PC-9 (cell line): ENCODE results near the gene PHLPP2. TPM values are rescaled to one million over a fixed set of nuclear protein-coding genes. Genes with fewer than 3 reads are reported as not detected.

Source experiments
- BruUV-seq: library from RNA; stranded (reverse); fragments of 400-500 nt; replicated peaks from 2 replicates; lab custom pipeline; 2021; lab: Mats Ljungman, UMichigan
- CTCF ChIA-PET: fragments of 300-600 bp; sonication (Branson Sonifier 250); formaldehyde crosslinking; loops from one replicate; lab custom pipeline; 2022; ENCODE audit warnings: antibody characterized with exemption; lab: Charles Lee
- POLR2A ChIA-PET: fragments of 300-600 bp; sonication (Branson Sonifier 250); formaldehyde crosslinking; loops from one replicate; lab custom pipeline; 2022; ENCODE audit warnings: antibody characterized with exemption; ENCODE audit not compliant: unreplicated experiment; lab: Charles Lee
- DNase-seq, 2 experiments: peaks; one replicate each; pipeline versions ENCODE4 v3.0.0 to v3.0.0-alpha.2; 2015 to 2022; ENCODE audit warnings: mixed read lengths in 1 of 2
- H2AFZ ChIP-seq: fragments of 200-600 bp; sonication (generic); 2 replicates; pipeline ENCODE4 v1.8.1; 2017; ENCODE audit warnings: antibody characterized with exemption
- H3F3A ChIP-seq: fragments of 200-600 bp; sonication (generic); 2 replicates; pipeline ENCODE4 v1.8.1; 2017; ENCODE audit warnings: antibody characterized with exemption, mild to moderate bottlenecking, low read depth; ENCODE audit not compliant: insufficient read depth
- H3K27ac ChIP-seq: fragments of 200-600 bp; sonication (generic); 2 replicates; pipeline ENCODE4 v1.6.1; 2016; ENCODE audit warnings: mixed run types
- H3K27me3 ChIP-seq: fragments of 200-600 bp; sonication (generic); 2 replicates; pipeline ENCODE4 v1.6.1; 2016; ENCODE audit warnings: low read depth, mixed run types; ENCODE audit not compliant: insufficient read depth
- H3K36me3 ChIP-seq: fragments of 200-600 bp; sonication (generic); 2 replicates; pipeline ENCODE4 v1.6.1; 2016; ENCODE audit warnings: low read depth, mixed run types
- H3K4me1 ChIP-seq: fragments of 200-600 bp; sonication (generic); replicated peaks from 2 replicates; pipeline ENCODE4 v1.6.1; 2016; ENCODE audit warnings: mixed run types; ENCODE audit not compliant: insufficient read depth
- H3K4me2 ChIP-seq: fragments of 200-600 bp; sonication (generic); 2 replicates; pipeline ENCODE4 v1.6.1; 2017; ENCODE audit warnings: mixed run types
- H3K4me3 ChIP-seq: fragments of 200-600 bp; sonication (generic); 2 replicates; pipeline ENCODE4 v1.6.1; 2016; ENCODE audit warnings: mixed run types
- H3K79me2 ChIP-seq: fragments of 200-600 bp; sonication (generic); 2 replicates; pipeline ENCODE4 v1.6.1; 2017; ENCODE audit warnings: low read depth, mixed run types
- H3K9me2 ChIP-seq: fragments of 200-600 bp; sonication (generic); 2 replicates; pipeline ENCODE4 v1.8.1; 2017; ENCODE audit warnings: mild to moderate bottlenecking; ENCODE audit not compliant: insufficient read depth
- H3K9me3 ChIP-seq: fragments of 200-600 bp; sonication (generic); 2 replicates; pipeline ENCODE4 v1.8.1; 2016; ENCODE audit warnings: low read depth; ENCODE audit not compliant: insufficient read depth
- H4K20me1 ChIP-seq: fragments of 200-600 bp; sonication (generic); 2 replicates; pipeline ENCODE4 v1.8.1; 2017; ENCODE audit not compliant: insufficient read depth
- EZH2 ChIP-seq: fragments of 200-600 bp; sonication (generic); IDR thresholded peaks from 2 replicates; pipeline ENCODE4 v1.8.0; 2017; ENCODE audit warnings: antibody characterized with exemption, low read depth
- intact Hi-C: fragments of 100-400 bp; cut with micrococcal nuclease; formaldehyde crosslinking; loops from one replicate; pipeline ENCODE4 v1.10.0; 2022; ENCODE audit not compliant: unreplicated experiment
- total RNA-seq: library from RNA; stranded (reverse); gene quantifications from 2 replicates; pipeline ENCODE4 v1.2.3, GENCODE V29; 2021
- TF ChIP-seq, protein P1 (sequence below): fragments of 200-600 bp; sonication (generic); conservative IDR thresholded peaks from 2 replicates; pipeline ENCODE4 v1.6.1; 2017; ENCODE audit warnings: mixed run types, antibody characterized with exemption, mild to moderate bottlenecking, moderate library complexity

Gene PHLPP2
- total RNA-seq, 1 experiment from 2014 or later, result 5.5 TPM

DNA sequence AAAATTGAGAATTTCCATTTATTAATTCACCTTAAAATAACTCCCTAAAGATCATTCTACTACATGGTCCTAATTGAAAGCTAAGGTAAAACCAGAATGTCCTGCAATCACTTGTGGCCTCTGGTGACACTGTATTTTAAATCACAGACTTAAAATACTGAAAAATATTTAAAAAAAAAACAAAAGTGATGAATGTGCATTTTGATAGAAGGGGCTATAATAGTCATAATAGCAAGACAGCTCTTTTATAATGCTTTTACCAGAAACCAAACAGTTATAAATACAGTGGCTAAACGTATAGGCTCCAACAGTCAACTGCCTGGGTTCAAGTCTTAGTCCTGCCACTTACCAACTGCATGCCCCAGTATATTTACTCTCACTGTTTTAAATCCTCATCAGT lies 21.2 kb downstream of the PHLPP2 start:
- no peak overlapping the region for H2AFZ ChIP-seq
- POLR2A ChIA-PET, result no interaction called here
- H3K9me3 ChIP-seq, result no peaks in the 10 kb centered on the region
- H4K20me1 ChIP-seq, result no peaks in the 10 kb centered on the region
- intact Hi-C loops, result no loop called here
- peaks cover 14% of the 10 kb centered on the region for H3K4me1 ChIP-seq
- H3K27ac ChIP-seq, result no peak overlapping the region
- no TSS peak for BruUV-seq
- H3K27me3 ChIP-seq, result no peaks in the 10 kb centered on the region
- H3F3A ChIP-seq, result peaks cover 14% of the 10 kb centered on the region
- no peak overlapping the region for H3K4me2 ChIP-seq
- DNase-seq, result no peak
- TF ChIP-seq EZH2, result no peak
- TF ChIP-seq, protein P1, sequence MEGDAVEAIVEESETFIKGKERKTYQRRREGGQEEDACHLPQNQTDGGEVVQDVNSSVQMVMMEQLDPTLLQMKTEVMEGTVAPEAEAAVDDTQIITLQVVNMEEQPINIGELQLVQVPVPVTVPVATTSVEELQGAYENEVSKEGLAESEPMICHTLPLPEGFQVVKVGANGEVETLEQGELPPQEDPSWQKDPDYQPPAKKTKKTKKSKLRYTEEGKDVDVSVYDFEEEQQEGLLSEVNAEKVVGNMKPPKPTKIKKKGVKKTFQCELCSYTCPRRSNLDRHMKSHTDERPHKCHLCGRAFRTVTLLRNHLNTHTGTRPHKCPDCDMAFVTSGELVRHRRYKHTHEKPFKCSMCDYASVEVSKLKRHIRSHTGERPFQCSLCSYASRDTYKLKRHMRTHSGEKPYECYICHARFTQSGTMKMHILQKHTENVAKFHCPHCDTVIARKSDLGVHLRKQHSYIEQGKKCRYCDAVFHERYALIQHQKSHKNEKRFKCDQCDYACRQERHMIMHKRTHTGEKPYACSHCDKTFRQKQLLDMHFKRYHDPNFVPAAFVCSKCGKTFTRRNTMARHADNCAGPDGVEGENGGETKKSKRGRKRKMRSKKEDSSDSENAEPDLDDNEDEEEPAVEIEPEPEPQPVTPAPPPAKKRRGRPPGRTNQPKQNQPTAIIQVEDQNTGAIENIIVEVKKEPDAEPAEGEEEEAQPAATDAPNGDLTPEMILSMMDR, result no peak
- H3K79me2 ChIP-seq, result peaks cover 7% of the 10 kb centered on the region; the same call in 1 of the 2 replicates
- H3K9me2 ChIP-seq, result no peaks in the 10 kb centered on the region
- H3K4me3 ChIP-seq, result no peak overlapping the region
- 0 out of 2 replicates have a peak, but pooled peaks cover 4% of the 10 kb centered on the region for H3K36me3 ChIP-seq
- CTCF ChIA-PET, result no interaction called here

DNA sequence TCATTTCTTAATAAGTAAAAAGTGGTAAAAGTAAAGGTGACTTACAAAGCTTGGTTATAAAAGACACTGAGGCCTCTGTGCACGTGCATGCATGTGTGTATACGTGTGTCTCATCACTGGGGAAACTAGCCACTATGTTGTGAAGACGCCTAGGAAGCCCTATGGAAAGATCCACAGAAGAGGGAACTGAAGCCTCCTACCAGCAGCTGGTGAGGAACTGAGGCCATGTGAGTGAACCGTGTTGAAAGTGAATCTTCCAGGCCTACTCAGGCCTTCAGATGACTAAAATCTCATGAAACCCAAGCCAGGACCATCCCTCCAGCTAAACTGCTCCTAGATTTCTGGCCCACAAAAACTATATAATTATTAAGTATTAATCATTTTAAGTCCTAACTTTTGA lies 23.7 kb downstream of the PHLPP2 start:
- POLR2A ChIA-PET, result no interaction called here

DNA sequence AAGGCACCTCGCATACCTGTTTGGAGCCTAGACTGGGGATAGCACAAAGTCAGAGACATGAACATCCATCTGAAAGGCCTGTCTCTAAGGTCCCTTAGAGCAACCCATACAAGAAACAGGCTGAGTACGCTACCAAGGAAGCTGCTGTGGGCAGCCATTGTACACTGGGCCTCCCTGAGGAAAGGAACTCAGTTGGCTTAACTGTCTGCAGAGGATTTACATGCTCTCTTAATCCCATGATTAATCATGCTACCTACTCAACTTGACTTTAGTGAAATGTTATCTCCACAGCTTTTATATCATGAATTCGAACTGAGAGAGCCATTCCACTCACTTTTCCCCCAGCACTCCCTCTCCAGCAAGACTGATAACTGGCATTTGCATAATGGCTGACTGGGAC lies 26.0 kb downstream of the PHLPP2 start:
- H3K79me2 ChIP-seq, result no peaks in the 10 kb centered on the region
- H3K4me2 ChIP-seq, result no peak overlapping the region
- DNase-seq, result no peak
- H3K4me3 ChIP-seq, result no peak overlapping the region
- TF ChIP-seq, protein P1, result no peak
- no peak for TF ChIP-seq EZH2
- CTCF ChIA-PET, result no interaction called here
- H3F3A ChIP-seq, result no peaks in the 10 kb centered on the region
- 0 out of 2 replicates have a peak, but pooled peaks cover 4% of the 10 kb centered on the region for H3K36me3 ChIP-seq
- no peaks in the 10 kb centered on the region for H4K20me1 ChIP-seq
- intact Hi-C loops, result no loop called here
- no peaks in the 10 kb centered on the region for H3K9me3 ChIP-seq
- H3K4me1 ChIP-seq, result no peaks in the 10 kb centered on the region
- no peak overlapping the region for H3K27ac ChIP-seq
- BruUV-seq, result no TSS peak
- no peaks in the 10 kb centered on the region for H3K9me2 ChIP-seq
- POLR2A ChIA-PET, result no interaction called here
- H2AFZ ChIP-seq, result no peak overlapping the region
- no peaks in the 10 kb centered on the region for H3K27me3 ChIP-seq

More for the DNA sequence above, 23.7 kb downstream of the PHLPP2 start:
- intact Hi-C loops, result no loop called here
- Histone ChIP-seq H4K20me1 (no peaks in the 10 kb centered on the region), H3K27ac (no peak overlapping the region), H3K79me2 (peaks cover 2% of the 10 kb centered on the region; the same call in 1 of the 2 replicates), H3K9me2 (no peaks in the 10 kb centered on the region), H3K4me2 (no peak overlapping the region), H3K4me3 (no peak overlapping the region), H3K27me3 (no peaks in the 10 kb centered on the region), H3K9me3 (no peaks in the 10 kb centered on the region), H3F3A (no peaks in the 10 kb centered on the region), H3K36me3 (0 out of 2 replicates have a peak, but pooled peaks cover 4% of the 10 kb centered on the region), H3K4me1 (no peaks in the 10 kb centered on the region), H2AFZ (no peak overlapping the region)
- no peak for DNase-seq
- CTCF ChIA-PET, result no interaction called here
- no TSS peak for BruUV-seq
- TF ChIP-seq EZH2, result no peak
- TF ChIP-seq, protein P1, result no peak
